HepG2 (cell line): ENCODE data around the gene SEZ6.

Experiments used
- ATF7 ChIP-seq, 2 experiments: fragments of 450-650 bp in 1 of 2; sonication (generic) in 1 of 2; formaldehyde crosslinking in 1 of 2; IDR thresholded peaks; 2 replicates each; pipeline versions ENCODE4 v1.4.0 to v1.6.1; 2016 to 2020; ENCODE audit warnings: antibody characterized with exemption in 1 of 2, mild to moderate bottlenecking in 1 of 2, missing genetic modification reagents in 1 of 2
- FOXA1 ChIP-seq, 2 experiments: fragments of 450-650 bp in 1 of 2; sonication (generic) in 1 of 2; formaldehyde crosslinking in 1 of 2; IDR thresholded peaks; 2 replicates each; pipeline versions ENCODE4 v1.4.0 to v1.6.1; 2016 to 2020; ENCODE audit warnings: missing genetic modification reagents in 1 of 2
- MAX ChIP-seq: IDR thresholded peaks from 2 replicates; pipeline ENCODE4 v1.6.1; 2012; ENCODE audit warnings: inconsistent platforms
- MYC ChIP-seq: sonication (generic); formaldehyde crosslinking; IDR thresholded peaks from 2 replicates; pipeline ENCODE4 v1.9.0; 2021; ENCODE audit warnings: missing genetic modification reagents, borderline replicate concordance
- NFIC ChIP-seq: IDR thresholded peaks from 2 replicates; pipeline ENCODE4 v1.6.1; 2012; ENCODE audit warnings: mild to moderate bottlenecking, low read length, inconsistent platforms
- NR1H2 ChIP-seq: sonication (generic); formaldehyde crosslinking; IDR thresholded peaks from 2 replicates; pipeline ENCODE4 v1.8.1; 2022; ENCODE audit warnings: low read depth, missing genetic modification reagents, borderline replicate concordance
- ZNF766 ChIP-seq: sonication (generic); formaldehyde crosslinking; IDR thresholded peaks from 2 replicates; pipeline ENCODE4 v1.5.0; 2020; ENCODE audit warnings: missing genetic modification reagents, borderline replicate concordance
- ZSCAN31 ChIP-seq: sonication (generic); formaldehyde crosslinking; IDR thresholded peaks from 2 replicates; pipeline ENCODE4 v1.5.0; 2020; ENCODE audit warnings: low read depth, mild to moderate bottlenecking, missing genetic modification reagents

GRCh38 chr17:28938552-28938951 is 67.3 kb downstream of the SEZ6 start:
- TF ChIP-seq FOXA1 (IDR thresholded peaks at IDR 0.05) (no peak), FOXA1 (CRISPR knock-in tag; IDR thresholded peaks at IDR 0.05) (no peak), ZSCAN31 (CRISPR knock-in tag) (no peak), NFIC (no peak), ATF7 (IDR thresholded peaks at IDR 0.05) (no peak), ATF7 (CRISPR knock-in tag; IDR thresholded peaks at IDR 0.05) (no peak), ZNF766 (CRISPR knock-in tag) (no peak), MAX (no peak), MYC (no peak), NR1H2 (no peak)
